ENCODE results near the gene RAB38. TPM values are rescaled to one million over a fixed set of nuclear protein-coding genes. Genes with fewer than 3 reads are reported as not detected.

The RAB38 gene
- total and polyA plus RNA-seq, 3 donors from 2014 or later = 3.9 to 5.9 (median 5.5) TPM

DNA sequence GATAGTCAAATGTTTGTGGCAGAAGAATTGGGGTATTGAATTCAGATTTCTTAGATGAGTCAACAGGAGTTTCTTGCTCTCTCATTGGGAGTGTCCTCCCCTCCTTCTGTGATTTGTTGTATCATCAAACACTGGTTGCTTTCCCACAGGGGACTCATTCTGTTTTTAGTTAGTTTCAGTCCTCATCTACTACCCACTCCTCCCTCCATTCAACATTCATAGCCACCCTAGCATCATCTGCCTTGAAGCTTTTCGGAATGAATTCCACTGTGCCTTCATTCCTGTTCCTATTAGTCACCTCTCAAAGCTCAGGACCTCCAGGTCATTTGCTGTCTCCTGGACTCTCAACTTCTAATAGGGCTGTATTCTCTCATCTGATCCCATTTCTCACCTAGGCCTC is 31.5 kb upstream of the RAB38 start:
- H3K4me3 ChIP-seq = no peak overlapping the region
- DNase-seq = no peak
- no peaks in the 10 kb centered on the region for H3K9me3 ChIP-seq
- no peak overlapping the region for H3K27ac ChIP-seq
- no peaks in the 10 kb centered on the region for H3K36me3 ChIP-seq (ENCODE audit: low read depth, missing control alignments)
- intact Hi-C loops (cut with DNase I; ENCODE audit: low total_unique reads) = no loop called here
- WGBS, 2 donors = 0% methylated on average over 1 of the region's 1 CpG
- TF ChIP-seq CTCF (IDR thresholded peaks at IDR 0.05) = no peak
- no peaks in the 10 kb centered on the region for H3K4me1 ChIP-seq
- H3K27me3 ChIP-seq = no peaks in the 10 kb centered on the region

- no peaks in the 10 kb centered on the region for H3K4me1 ChIP-seq
- intact Hi-C loops (cut with DNase I; ENCODE audit: low total_unique reads) = no loop called here
- no peaks in the 10 kb centered on the region for H3K36me3 ChIP-seq (ENCODE audit: low read depth, missing control alignments)
- H3K27me3 ChIP-seq = no peaks in the 10 kb centered on the region
- no peak for TF ChIP-seq CTCF (IDR thresholded peaks at IDR 0.05)
- DNase-seq = no peak
- H3K9me3 ChIP-seq = no peaks in the 10 kb centered on the region
- no peak overlapping the region for H3K4me3 ChIP-seq
- 93 to 97% methylated on average over 3 of the region's 3 CpGs for WGBS, 2 donors
- H3K27ac ChIP-seq = no peak overlapping the region
These were observed 29.1 kb upstream of the RAB38 start for GRCh38 chr11:88204353-88204752.

DNA sequence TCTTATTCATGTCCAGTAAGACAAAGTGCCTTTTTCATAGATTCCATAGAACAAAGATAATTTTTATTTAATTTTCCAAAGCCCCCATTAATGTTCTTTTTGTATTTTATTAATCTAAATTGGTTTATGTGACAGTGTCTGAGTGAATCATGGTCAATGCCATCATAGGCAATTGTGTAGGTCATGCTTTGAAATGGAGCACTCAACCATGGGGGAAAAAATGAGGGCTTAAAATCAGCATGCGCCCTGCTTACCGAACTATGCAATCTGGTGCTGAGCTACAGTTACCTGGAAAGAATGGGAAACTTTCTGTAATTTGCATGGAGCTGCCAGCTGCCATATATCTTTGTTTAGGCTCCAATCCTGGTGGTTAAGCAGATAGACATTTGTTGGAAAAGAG is 28.4 kb upstream of the RAB38 start:
- H3K27ac ChIP-seq = no peak overlapping the region
- no peaks in the 10 kb centered on the region for H3K9me3 ChIP-seq
- no peaks in the 10 kb centered on the region for H3K4me1 ChIP-seq
- H3K4me3 ChIP-seq = no peak overlapping the region
- TF ChIP-seq POLR2A (IDR thresholded peaks at IDR 0.05) (no peak), CTCF (IDR thresholded peaks at IDR 0.05) (no peak)
- intact Hi-C loops (cut with DNase I; ENCODE audit: low total_unique reads) = no loop called here
- WGBS, 2 donors = 92 to 96% methylated on average over 2 of the region's 2 CpGs
- no peaks in the 10 kb centered on the region for H3K27me3 ChIP-seq
- no peaks in the 10 kb centered on the region for H3K36me3 ChIP-seq (ENCODE audit: low read depth, missing control alignments)
- no peak for DNase-seq

DNA sequence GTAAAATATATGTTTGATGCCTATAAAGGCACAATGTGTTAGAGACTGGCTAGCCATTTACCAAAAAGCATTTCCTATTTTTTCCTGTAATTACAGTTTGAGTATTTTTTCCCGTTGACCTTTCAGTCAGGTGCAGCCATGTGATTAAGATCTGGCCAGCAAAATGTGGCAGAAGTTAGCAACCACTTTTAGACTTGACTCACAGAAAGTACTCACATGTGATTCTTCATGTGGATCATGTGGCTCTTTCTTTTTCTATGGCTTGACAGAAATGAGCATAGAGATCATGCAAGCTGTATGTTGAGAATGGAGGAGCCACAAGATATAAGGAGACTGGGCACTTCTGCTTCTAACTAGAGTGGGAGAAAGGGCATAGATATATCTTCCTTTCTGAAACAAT is 27.3 kb upstream of the RAB38 start:
- 81 to 86% methylated on average over 1 of the region's 1 CpG for WGBS, 2 donors
- Histone ChIP-seq H3K4me3 (no peak overlapping the region), H3K36me3 (ENCODE audit: low read depth, missing control alignments) (no peaks in the 10 kb centered on the region), H3K9me3 (no peaks in the 10 kb centered on the region), H3K27me3 (no peaks in the 10 kb centered on the region), H3K4me1 (no peaks in the 10 kb centered on the region), H3K27ac (no peak overlapping the region)
- intact Hi-C loops (cut with DNase I; ENCODE audit: low total_unique reads) = no loop called here
- DNase-seq = no peak
- TF ChIP-seq POLR2A (IDR thresholded peaks at IDR 0.05) = no peak
- TF ChIP-seq CTCF (IDR thresholded peaks at IDR 0.05) = no peak

DNA sequence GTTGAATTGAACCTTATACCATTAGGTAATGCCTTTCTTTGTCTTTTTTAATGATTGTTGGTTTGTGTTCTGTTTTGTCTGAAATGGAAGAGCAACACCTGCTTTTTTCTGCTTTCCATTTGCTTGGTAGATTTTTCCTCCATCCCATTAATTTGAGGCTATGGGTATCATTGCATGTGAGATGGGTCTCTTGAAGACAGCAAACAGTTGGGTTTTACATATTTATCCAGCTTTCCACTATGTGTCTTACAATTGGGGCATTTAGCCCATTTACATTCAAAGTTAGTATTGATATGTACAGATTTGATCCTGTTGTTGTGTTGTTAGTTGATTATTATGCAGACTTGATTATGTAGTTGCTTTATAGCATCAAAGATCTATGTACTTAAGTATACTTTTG is 21.1 kb upstream of the RAB38 start:
- Histone ChIP-seq H3K27ac (no peak overlapping the region), H3K36me3 (ENCODE audit: low read depth, missing control alignments) (no peaks in the 10 kb centered on the region), H3K27me3 (no peaks in the 10 kb centered on the region), H3K4me3 (no peak overlapping the region), H3K4me1 (no peaks in the 10 kb centered on the region), H3K9me3 (no peaks in the 10 kb centered on the region)
- TF ChIP-seq POLR2A (IDR thresholded peaks at IDR 0.05) (no peak), CTCF (IDR thresholded peaks at IDR 0.05) (no peak)
- intact Hi-C loops (cut with DNase I; ENCODE audit: low total_unique reads) = no loop called here
- no peak for DNase-seq
